Measurements from ENCODE around the gene IL4I1. TPM values are rescaled to one million over a fixed set of nuclear protein-coding genes. Genes with fewer than 3 reads are reported as not detected.
"Not testable (repeated sequence)": the region's sequence is repeated elsewhere in the genome, so short reads cannot be mapped to it uniquely, and the experiment has no call there.

The IL4I1 gene, protein sequence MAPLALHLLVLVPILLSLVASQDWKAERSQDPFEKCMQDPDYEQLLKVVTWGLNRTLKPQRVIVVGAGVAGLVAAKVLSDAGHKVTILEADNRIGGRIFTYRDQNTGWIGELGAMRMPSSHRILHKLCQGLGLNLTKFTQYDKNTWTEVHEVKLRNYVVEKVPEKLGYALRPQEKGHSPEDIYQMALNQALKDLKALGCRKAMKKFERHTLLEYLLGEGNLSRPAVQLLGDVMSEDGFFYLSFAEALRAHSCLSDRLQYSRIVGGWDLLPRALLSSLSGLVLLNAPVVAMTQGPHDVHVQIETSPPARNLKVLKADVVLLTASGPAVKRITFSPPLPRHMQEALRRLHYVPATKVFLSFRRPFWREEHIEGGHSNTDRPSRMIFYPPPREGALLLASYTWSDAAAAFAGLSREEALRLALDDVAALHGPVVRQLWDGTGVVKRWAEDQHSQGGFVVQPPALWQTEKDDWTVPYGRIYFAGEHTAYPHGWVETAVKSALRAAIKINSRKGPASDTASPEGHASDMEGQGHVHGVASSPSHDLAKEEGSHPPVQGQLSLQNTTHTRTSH
- total RNA-seq: 10 to 100 TPM in 1 of 10 donors, under 1 TPM in 7, not detected in 2; 0.26 to 26.9 (median 0.60) TPM
- polyA plus RNA-seq: under 1 TPM in 1 of 2 donors, not detected in 1; 0.33 TPM
- long read RNA-seq, donor 1, partial matches to known transcripts: 0 of 1 reads
- long read RNA-seq, donor 1, other reads (novel, unspliced or antisense): 0 of 1 reads
- long read RNA-seq, donor 2, partial matches to known transcripts: 0 of 1 reads
- long read RNA-seq, donor 2, other reads (novel, unspliced or antisense): 0 of 1 reads
- long read RNA-seq, donor 3: 0 reads

DNA sequence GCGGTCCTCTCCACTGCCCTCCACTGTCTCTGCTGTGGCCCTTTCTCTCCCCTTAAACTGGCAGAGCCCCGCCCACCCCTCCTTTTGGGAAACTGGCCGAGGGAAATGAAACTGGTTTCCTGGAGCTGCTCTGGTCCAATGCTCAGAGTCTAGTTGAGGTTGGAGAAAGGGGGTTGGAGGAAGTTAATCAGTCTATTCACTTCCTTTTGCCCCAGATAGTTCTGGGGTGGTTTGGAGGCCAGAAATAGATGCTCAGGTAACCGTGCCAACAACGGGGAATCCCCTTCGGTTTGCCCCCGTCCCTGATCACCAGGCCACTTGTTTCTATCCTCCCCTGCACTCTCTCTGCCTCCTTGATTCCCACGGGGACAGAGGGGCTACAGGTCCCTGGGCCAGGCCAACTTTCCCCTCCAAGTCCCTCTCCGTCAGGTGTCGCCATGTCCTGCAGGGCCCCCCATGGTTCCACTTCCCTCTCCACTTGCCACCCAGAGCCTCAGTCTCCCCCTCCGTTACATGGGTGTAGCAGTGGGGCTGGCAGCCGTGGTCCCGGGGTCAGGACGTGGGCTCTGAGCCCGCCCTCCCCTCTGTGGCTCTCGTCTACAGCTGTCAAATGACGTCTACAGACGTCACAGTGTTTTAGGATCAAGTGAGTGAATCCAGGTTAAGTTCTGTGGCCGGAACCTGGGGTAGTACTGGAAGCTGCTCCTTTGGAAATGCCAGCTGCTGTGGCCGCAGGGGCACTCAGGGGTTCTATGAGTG, at the start of gene IL4I1:
TSS of gene IL4I1 (minus strand) at position 25 of the 759 bp plus-strand sequence. CDS start 727 bp downstream, outside the sequence.
- Histone ChIP-seq H3K36me3 (no peaks in the 10 kb centered on the region), H3K4me1 (peaks cover 0 to 28% (median 10%) of the 10 kb centered on the region in 9 donors), H3K9me3 (no peaks in the 10 kb centered on the region), H3K4me3 (peak within 1 kb of the TSS in 4 of 10 donors; percentile 1 to 36 (median 6)), H3K27me3 (peaks cover 0 to 3% (median 0%) of the 10 kb centered on the region in 7 donors), H3K27ac (peak within 1 kb of the TSS in 7 of 10 donors; percentile 30 to 86 (median 56))
- TF ChIP-seq, protein P1, sequence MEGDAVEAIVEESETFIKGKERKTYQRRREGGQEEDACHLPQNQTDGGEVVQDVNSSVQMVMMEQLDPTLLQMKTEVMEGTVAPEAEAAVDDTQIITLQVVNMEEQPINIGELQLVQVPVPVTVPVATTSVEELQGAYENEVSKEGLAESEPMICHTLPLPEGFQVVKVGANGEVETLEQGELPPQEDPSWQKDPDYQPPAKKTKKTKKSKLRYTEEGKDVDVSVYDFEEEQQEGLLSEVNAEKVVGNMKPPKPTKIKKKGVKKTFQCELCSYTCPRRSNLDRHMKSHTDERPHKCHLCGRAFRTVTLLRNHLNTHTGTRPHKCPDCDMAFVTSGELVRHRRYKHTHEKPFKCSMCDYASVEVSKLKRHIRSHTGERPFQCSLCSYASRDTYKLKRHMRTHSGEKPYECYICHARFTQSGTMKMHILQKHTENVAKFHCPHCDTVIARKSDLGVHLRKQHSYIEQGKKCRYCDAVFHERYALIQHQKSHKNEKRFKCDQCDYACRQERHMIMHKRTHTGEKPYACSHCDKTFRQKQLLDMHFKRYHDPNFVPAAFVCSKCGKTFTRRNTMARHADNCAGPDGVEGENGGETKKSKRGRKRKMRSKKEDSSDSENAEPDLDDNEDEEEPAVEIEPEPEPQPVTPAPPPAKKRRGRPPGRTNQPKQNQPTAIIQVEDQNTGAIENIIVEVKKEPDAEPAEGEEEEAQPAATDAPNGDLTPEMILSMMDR (IDR thresholded peaks at IDR 0.05): no peak
- 41 to 42% methylated on average over 19 to 20 of the region's 20 CpGs for WGBS, 2 donors
- ATAC-seq: peak in 7 of 8 donors; percentile 20 to 60 (median 51)
- DNase-seq: no peak
- intact Hi-C loops (cut with DNase I): no loop called here

DNA sequence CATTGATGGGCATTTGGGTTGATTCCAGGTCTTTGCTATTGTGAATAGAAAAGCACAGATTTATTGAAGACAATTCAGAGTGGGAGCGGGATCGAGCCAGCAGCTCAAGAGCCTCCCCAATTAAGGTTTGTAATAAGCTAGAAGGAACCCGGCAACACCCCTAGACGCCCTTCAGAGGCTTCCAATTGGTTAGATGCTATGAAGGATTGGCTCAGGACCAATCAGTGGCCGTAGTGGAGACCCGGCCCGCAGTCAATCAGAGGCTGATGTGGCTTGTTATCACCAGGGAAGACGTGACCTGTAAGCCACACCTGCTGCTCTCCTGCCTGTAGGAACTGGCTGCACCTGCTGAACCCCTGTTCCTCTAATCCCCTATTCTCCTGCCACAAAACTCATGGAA, 49.7 kb upstream of the IL4I1 start:
- H3K27me3 ChIP-seq: peaks cover 0 to 13% (median 4%) of the 10 kb centered on the region in 7 donors
- WGBS, 2 donors: 84 to 85% methylated on average over 8 of the region's 8 CpGs
- H3K4me3 ChIP-seq: no peak overlapping the region
- intact Hi-C loops (cut with DNase I): no loop called here
- no peak for ATAC-seq
- H3K4me1 ChIP-seq: peaks cover 0 to 8% (median 0%) of the 10 kb centered on the region in 9 donors
- no peaks in the 10 kb centered on the region for H3K36me3 ChIP-seq
- no peak overlapping the region for H3K27ac ChIP-seq
- no peaks in the 10 kb centered on the region for H3K9me3 ChIP-seq
- TF ChIP-seq, protein P1 (IDR thresholded peaks at IDR 0.05): no peak
- no peak for DNase-seq

DNA sequence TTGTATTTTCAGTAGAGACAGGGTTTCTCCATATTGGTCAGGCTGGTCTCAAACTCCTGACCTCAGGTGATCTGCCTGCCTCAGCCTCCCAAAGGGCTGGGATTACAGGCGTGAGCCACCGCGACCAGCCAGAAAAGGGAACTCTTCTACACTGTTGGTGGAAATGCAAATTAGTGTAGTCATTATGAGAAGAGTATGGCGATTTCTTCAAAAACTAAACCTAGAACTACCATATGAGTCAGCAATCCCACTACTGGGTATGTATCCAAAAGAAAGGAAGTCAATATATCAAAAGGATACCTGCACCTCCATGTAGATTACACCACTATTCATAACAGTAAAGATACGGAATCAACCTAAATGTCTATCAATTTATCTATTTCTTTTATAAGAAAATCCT, 47.9 kb upstream of the IL4I1 start:
- H3K36me3 ChIP-seq; ATAC-seq; intact Hi-C loops (cut with DNase I); H3K9me3 ChIP-seq; DNase-seq; H3K4me3 ChIP-seq; H3K4me1 ChIP-seq; H3K27ac ChIP-seq: not testable (repeated sequence)
- 86 to 92% methylated on average over 5 of the region's 5 CpGs for WGBS, 2 donors
- H3K27me3 ChIP-seq: peaks cover 0 to 10% (median 4%) of the 10 kb centered on the region in 7 donors

DNA sequence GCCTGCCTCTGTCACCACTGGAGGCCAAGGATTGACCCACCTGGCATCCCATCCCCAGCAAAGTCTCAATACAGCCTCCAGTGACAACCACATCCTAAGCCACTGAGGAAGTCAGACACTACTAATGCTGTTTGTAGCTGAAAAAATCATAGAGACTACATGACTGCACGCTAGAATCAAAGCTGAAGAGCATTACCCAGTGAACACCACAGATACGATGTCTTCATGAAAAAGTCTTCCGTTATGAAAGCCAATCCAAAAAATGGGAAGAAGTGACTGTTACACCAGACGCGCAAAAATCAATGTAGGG, 43.8 kb upstream of the IL4I1 start:
- intact Hi-C loops (cut with DNase I): no loop called here
- no peak for ATAC-seq
- WGBS, 2 donors: 91 to 94% methylated on average over 5 of the region's 5 CpGs
- H3K36me3 ChIP-seq: no peaks in the 10 kb centered on the region
- no peaks in the 10 kb centered on the region for H3K9me3 ChIP-seq
- H3K4me3 ChIP-seq: no peak overlapping the region
- no peak for DNase-seq
- H3K4me1 ChIP-seq: peaks cover 0 to 20% (median 7%) of the 10 kb centered on the region in 9 donors
- no peak overlapping the region for H3K27ac ChIP-seq
- peaks cover 0 to 3% (median 0%) of the 10 kb centered on the region in 7 donors for H3K27me3 ChIP-seq
- TF ChIP-seq, protein P1 (IDR thresholded peaks at IDR 0.05): no peak

All from heart right ventricle (tissue), 16 donors.